WTC11 (cell line): Measurements from ENCODE around the gene NRXN2. TPM values are rescaled to one million over a fixed set of nuclear protein-coding genes. Genes with fewer than 3 reads are reported as not detected.

Source experiments
- ATAC-seq: fragments of 200-7000 bp; cut with Tn5 transposase; 2 replicates; pipeline ENCODE4 v1.10.0; 2021; ENCODE audit warnings: mild to moderate bottlenecking, moderate library complexity
- CTCF ChIA-PET: fragments of 300-600 bp; sonication (Branson Sonifier 250); formaldehyde crosslinking; loops from one replicate; lab custom pipeline; 2021; ENCODE audit warnings: antibody characterized with exemption; lab: Charles Lee
- POLR2A ChIA-PET: fragments of 350-600 bp; sonication (Branson Sonifier 250); formaldehyde crosslinking; loops from one replicate; lab custom pipeline; 2021; ENCODE audit warnings: antibody characterized with exemption; lab: Charles Lee
- DNase-seq: peaks from one replicate; pipeline ENCODE4 v3.0.0; 2021; ENCODE audit warnings: low spot score
- H3K27ac Mint-ChIP-seq: 2 replicates; pipeline ENCODE4 v1.8.0; 2021; ENCODE audit warnings: mixed read lengths
- H3K27me3 Mint-ChIP-seq: 2 replicates; pipeline ENCODE4 v1.8.0; 2021; ENCODE audit warnings: low read depth, mild to moderate bottlenecking, moderate library complexity, mixed read lengths
- H3K36me3 Mint-ChIP-seq: 2 replicates; pipeline ENCODE4 v1.8.0; 2021; ENCODE audit warnings: mixed read lengths
- H3K4me1 Mint-ChIP-seq: 2 replicates; pipeline ENCODE4 v1.8.0; 2022; ENCODE audit warnings: mixed read lengths
- H3K4me3 Mint-ChIP-seq: 2 replicates; pipeline ENCODE4 v1.8.0; 2021; ENCODE audit warnings: mild to moderate bottlenecking, moderate library complexity, mixed read lengths
- H3K9me3 Mint-ChIP-seq: 2 replicates; pipeline ENCODE4 v1.8.0; 2021; ENCODE audit warnings: mixed read lengths
- CREM ChIP-seq: sonication (generic); formaldehyde crosslinking; IDR thresholded peaks from 2 replicates; pipeline ENCODE4 v1.8.1; 2022; ENCODE audit warnings: mild to moderate bottlenecking, missing genetic modification reagents, moderate library complexity
- ETV6 ChIP-seq: sonication (generic); formaldehyde crosslinking; IDR thresholded peaks from 2 replicates; pipeline ENCODE4 v1.8.1; 2022; ENCODE audit warnings: mild to moderate bottlenecking, missing genetic modification reagents
- GRHL2 ChIP-seq: fragments of 250-450 bp; sonication (Bioruptor Pico); IDR thresholded peaks from 2 replicates; pipeline ENCODE4 v1.8.0; 2022; ENCODE audit warnings: mild to moderate bottlenecking, moderate library complexity; ENCODE audit not compliant: insufficient replicate concordance, severe bottlenecking
- MAX ChIP-seq: sonication (generic); formaldehyde crosslinking; IDR thresholded peaks from 2 replicates; pipeline ENCODE4 v1.8.0; 2022; ENCODE audit warnings: mild to moderate bottlenecking, missing genetic modification reagents
- MXD4 ChIP-seq: fragments of 250-450 bp; sonication (Bioruptor Pico); IDR thresholded peaks from 2 replicates; pipeline ENCODE4 v1.8.0; 2021; ENCODE audit warnings: mild to moderate bottlenecking, moderate library complexity, borderline replicate concordance
- MYBL2 ChIP-seq: sonication (generic); formaldehyde crosslinking; IDR thresholded peaks from 2 replicates; pipeline ENCODE4 v1.8.1; 2023; ENCODE audit warnings: mild to moderate bottlenecking, moderate library complexity, missing genetic modification reagents
- total RNA-seq: library from RNA; stranded (reverse); gene quantifications from 3 replicates; pipeline ENCODE4 v1.2.3, GENCODE V29; 2021
- TF ChIP-seq, protein P1 (sequence below): sonication (generic); formaldehyde crosslinking; IDR thresholded peaks from 2 replicates; pipeline ENCODE4 v1.8.0; 2023; ENCODE audit warnings: mild to moderate bottlenecking, missing genetic modification reagents
- TF ChIP-seq, protein P2 (sequence below): fragments of 200-600 bp; IDR thresholded peaks from 2 replicates; pipeline ENCODE4 v1.8.0; 2022; ENCODE audit warnings: antibody characterized with exemption
- TF ChIP-seq, protein P3 (sequence below): sonication (generic); formaldehyde crosslinking; IDR thresholded peaks from 2 replicates; pipeline ENCODE4 v1.8.0; 2023; ENCODE audit warnings: missing genetic modification reagents, mild to moderate bottlenecking, borderline replicate concordance
- TF ChIP-seq, protein P4 (sequence below): sonication (generic); formaldehyde crosslinking; IDR thresholded peaks from 2 replicates; pipeline ENCODE4 v1.8.1; 2023; ENCODE audit warnings: mild to moderate bottlenecking, missing genetic modification reagents, moderate library complexity
- TF ChIP-seq, protein P5 (sequence below): sonication (generic); formaldehyde crosslinking; IDR thresholded peaks from 2 replicates; pipeline ENCODE4 v1.8.0; 2022; ENCODE audit warnings: mild to moderate bottlenecking, missing genetic modification reagents

Gene NRXN2
- total RNA-seq, 1 experiment from 2014 or later: 8.6 TPM

GRCh38 chr11:64653388-64653973 is 69.5 kb downstream of the NRXN2 start:
- Mint-ChIP-seq H3K27me3 (peaks cover 11% of the 10 kb centered on the region), H3K9me3 (no peaks in the 10 kb centered on the region), H3K27ac (no peak overlapping the region), H3K4me1 (peaks cover 12% of the 10 kb centered on the region), H3K36me3 (no peaks in the 10 kb centered on the region), H3K4me3 (peak overlapping the region; percentile 20; the same call in 1 of the 2 replicates)
- ATAC-seq (peak; percentile 47), DNase-seq (no peak)
- ChIA-PET POLR2A (no interaction called here), CTCF (interaction anchor here (1.0 to 9.3 kb wide), 27 partner anchors 8 to 336 kb away, joined by 3 to 194 read pairs (median 5); partner anchors contain the start of genes PRDX5 and TRMT112)
- TF ChIP-seq, protein P1, sequence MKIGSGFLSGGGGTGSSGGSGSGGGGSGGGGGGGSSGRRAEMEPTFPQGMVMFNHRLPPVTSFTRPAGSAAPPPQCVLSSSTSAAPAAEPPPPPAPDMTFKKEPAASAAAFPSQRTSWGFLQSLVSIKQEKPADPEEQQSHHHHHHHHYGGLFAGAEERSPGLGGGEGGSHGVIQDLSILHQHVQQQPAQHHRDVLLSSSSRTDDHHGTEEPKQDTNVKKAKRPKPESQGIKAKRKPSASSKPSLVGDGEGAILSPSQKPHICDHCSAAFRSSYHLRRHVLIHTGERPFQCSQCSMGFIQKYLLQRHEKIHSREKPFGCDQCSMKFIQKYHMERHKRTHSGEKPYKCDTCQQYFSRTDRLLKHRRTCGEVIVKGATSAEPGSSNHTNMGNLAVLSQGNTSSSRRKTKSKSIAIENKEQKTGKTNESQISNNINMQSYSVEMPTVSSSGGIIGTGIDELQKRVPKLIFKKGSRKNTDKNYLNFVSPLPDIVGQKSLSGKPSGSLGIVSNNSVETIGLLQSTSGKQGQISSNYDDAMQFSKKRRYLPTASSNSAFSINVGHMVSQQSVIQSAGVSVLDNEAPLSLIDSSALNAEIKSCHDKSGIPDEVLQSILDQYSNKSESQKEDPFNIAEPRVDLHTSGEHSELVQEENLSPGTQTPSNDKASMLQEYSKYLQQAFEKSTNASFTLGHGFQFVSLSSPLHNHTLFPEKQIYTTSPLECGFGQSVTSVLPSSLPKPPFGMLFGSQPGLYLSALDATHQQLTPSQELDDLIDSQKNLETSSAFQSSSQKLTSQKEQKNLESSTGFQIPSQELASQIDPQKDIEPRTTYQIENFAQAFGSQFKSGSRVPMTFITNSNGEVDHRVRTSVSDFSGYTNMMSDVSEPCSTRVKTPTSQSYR: peak; percentile 74
- no peak for TF ChIP-seq MXD4 (CRISPR knock-in tag)

- H3K36me3 Mint-ChIP-seq: no peaks in the 10 kb centered on the region
- ATAC-seq (peak; percentile 79), DNase-seq (peak; percentile 97)
- CTCF ChIA-PET: interaction anchor here (0.6 to 9.3 kb wide), 38 partner anchors 8 to 335 kb away, joined by 3 to 194 read pairs (median 4); partner anchors contain the start of genes PRDX5 and TRMT112
- peaks cover 14% of the 10 kb centered on the region for H3K27me3 Mint-ChIP-seq
- TF ChIP-seq MAX (peak; percentile 50), CREM (CRISPR knock-in tag) (no peak), GRHL2 (CRISPR knock-in tag) (no peak), MYBL2 (CRISPR knock-in tag) (no peak), ETV6 (CRISPR knock-in tag) (no peak)
- TF ChIP-seq, protein P2, sequence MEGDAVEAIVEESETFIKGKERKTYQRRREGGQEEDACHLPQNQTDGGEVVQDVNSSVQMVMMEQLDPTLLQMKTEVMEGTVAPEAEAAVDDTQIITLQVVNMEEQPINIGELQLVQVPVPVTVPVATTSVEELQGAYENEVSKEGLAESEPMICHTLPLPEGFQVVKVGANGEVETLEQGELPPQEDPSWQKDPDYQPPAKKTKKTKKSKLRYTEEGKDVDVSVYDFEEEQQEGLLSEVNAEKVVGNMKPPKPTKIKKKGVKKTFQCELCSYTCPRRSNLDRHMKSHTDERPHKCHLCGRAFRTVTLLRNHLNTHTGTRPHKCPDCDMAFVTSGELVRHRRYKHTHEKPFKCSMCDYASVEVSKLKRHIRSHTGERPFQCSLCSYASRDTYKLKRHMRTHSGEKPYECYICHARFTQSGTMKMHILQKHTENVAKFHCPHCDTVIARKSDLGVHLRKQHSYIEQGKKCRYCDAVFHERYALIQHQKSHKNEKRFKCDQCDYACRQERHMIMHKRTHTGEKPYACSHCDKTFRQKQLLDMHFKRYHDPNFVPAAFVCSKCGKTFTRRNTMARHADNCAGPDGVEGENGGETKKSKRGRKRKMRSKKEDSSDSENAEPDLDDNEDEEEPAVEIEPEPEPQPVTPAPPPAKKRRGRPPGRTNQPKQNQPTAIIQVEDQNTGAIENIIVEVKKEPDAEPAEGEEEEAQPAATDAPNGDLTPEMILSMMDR: peak; percentile 80
- TF ChIP-seq, protein P3, sequence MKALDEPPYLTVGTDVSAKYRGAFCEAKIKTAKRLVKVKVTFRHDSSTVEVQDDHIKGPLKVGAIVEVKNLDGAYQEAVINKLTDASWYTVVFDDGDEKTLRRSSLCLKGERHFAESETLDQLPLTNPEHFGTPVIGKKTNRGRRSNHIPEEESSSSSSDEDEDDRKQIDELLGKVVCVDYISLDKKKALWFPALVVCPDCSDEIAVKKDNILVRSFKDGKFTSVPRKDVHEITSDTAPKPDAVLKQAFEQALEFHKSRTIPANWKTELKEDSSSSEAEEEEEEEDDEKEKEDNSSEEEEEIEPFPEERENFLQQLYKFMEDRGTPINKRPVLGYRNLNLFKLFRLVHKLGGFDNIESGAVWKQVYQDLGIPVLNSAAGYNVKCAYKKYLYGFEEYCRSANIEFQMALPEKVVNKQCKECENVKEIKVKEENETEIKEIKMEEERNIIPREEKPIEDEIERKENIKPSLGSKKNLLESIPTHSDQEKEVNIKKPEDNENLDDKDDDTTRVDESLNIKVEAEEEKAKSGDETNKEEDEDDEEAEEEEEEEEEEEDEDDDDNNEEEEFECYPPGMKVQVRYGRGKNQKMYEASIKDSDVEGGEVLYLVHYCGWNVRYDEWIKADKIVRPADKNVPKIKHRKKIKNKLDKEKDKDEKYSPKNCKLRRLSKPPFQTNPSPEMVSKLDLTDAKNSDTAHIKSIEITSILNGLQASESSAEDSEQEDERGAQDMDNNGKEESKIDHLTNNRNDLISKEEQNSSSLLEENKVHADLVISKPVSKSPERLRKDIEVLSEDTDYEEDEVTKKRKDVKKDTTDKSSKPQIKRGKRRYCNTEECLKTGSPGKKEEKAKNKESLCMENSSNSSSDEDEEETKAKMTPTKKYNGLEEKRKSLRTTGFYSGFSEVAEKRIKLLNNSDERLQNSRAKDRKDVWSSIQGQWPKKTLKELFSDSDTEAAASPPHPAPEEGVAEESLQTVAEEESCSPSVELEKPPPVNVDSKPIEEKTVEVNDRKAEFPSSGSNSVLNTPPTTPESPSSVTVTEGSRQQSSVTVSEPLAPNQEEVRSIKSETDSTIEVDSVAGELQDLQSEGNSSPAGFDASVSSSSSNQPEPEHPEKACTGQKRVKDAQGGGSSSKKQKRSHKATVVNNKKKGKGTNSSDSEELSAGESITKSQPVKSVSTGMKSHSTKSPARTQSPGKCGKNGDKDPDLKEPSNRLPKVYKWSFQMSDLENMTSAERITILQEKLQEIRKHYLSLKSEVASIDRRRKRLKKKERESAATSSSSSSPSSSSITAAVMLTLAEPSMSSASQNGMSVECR (CRISPR knock-in tag): no peak
- TF ChIP-seq, protein P4, sequence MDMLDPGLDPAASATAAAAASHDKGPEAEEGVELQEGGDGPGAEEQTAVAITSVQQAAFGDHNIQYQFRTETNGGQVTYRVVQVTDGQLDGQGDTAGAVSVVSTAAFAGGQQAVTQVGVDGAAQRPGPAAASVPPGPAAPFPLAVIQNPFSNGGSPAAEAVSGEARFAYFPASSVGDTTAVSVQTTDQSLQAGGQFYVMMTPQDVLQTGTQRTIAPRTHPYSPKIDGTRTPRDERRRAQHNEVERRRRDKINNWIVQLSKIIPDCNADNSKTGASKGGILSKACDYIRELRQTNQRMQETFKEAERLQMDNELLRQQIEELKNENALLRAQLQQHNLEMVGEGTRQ (CRISPR knock-in tag): peak; percentile 53; the same call in 1 of the 2 replicates
- TF ChIP-seq, protein P5, sequence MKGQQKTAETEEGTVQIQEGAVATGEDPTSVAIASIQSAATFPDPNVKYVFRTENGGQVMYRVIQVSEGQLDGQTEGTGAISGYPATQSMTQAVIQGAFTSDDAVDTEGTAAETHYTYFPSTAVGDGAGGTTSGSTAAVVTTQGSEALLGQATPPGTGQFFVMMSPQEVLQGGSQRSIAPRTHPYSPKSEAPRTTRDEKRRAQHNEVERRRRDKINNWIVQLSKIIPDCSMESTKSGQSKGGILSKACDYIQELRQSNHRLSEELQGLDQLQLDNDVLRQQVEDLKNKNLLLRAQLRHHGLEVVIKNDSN (CRISPR knock-in tag): peak; percentile 70; the same call in 1 of the 2 replicates
- H3K4me3 Mint-ChIP-seq: peak overlapping the region; percentile 20; the same call in 1 of the 2 replicates
- H3K4me1 Mint-ChIP-seq: peaks cover 12% of the 10 kb centered on the region
- POLR2A ChIA-PET: interaction anchor here (1.2 kb wide), 1 partner anchor 23 kb away, joined by 3 read pairs; no protein-coding TSS in a partner anchor
- H3K9me3 Mint-ChIP-seq: no peaks in the 10 kb centered on the region
- no peak overlapping the region for H3K27ac Mint-ChIP-seq
These were observed 70.2 kb downstream of the NRXN2 start for GRCh38 chr11:64652586-64653387.
